HEK293 (cell line): ENCODE data around the gene PDE4D.

Experiments
- BCL11A ChIP-seq: fragments of 450-650 bp; formaldehyde crosslinking; IDR thresholded peaks from 2 replicates; pipeline ENCODE4 v1.5.1; 2016; ENCODE audit warnings: low read depth, missing biosample characterization, missing genetic modification characterization
- PATZ1 ChIP-seq: fragments of 450-650 bp; formaldehyde crosslinking; IDR thresholded peaks from 2 replicates; pipeline ENCODE4 v1.5.1; 2016; ENCODE audit warnings: missing biosample characterization, missing genetic modification characterization
- REST ChIP-seq: fragments of 450-650 bp; formaldehyde crosslinking; IDR thresholded peaks from 2 replicates; pipeline ENCODE4 v1.5.1; 2016; ENCODE audit warnings: missing biosample characterization, missing genetic modification characterization
- ZEB2 ChIP-seq: fragments of 450-650 bp; formaldehyde crosslinking; IDR thresholded peaks from 2 replicates; pipeline ENCODE4 v1.5.1; 2016; ENCODE audit warnings: missing biosample characterization, missing genetic modification characterization
- ZNF24 ChIP-seq: fragments of 450-650 bp; formaldehyde crosslinking; IDR thresholded peaks from 2 replicates; pipeline ENCODE4 v1.5.1; 2016; ENCODE audit warnings: missing biosample characterization, missing genetic modification characterization
- ZNF394 ChIP-seq: fragments of 450-650 bp; formaldehyde crosslinking; IDR thresholded peaks from 2 replicates; pipeline ENCODE4 v1.5.1; 2016; ENCODE audit warnings: missing biosample characterization, missing genetic modification characterization, mild to moderate bottlenecking, moderate library complexity, borderline replicate concordance
- ZNF416 ChIP-seq: fragments of 450-650 bp; formaldehyde crosslinking; IDR thresholded peaks from 2 replicates; pipeline ENCODE4 v1.5.1; 2016; ENCODE audit warnings: missing biosample characterization, missing genetic modification characterization
- ZNF654 ChIP-seq: fragments of 450-650 bp; formaldehyde crosslinking; IDR thresholded peaks from 2 replicates; pipeline ENCODE4 v1.5.1; 2016; ENCODE audit warnings: low read depth, missing biosample characterization, missing genetic modification characterization
- TF ChIP-seq, protein P1 (sequence below): fragments of 450-650 bp; formaldehyde crosslinking; IDR thresholded peaks from 2 replicates; pipeline ENCODE4 v1.5.1; 2016; ENCODE audit warnings: missing biosample characterization, missing genetic modification characterization

- TF ChIP-seq, protein P1, sequence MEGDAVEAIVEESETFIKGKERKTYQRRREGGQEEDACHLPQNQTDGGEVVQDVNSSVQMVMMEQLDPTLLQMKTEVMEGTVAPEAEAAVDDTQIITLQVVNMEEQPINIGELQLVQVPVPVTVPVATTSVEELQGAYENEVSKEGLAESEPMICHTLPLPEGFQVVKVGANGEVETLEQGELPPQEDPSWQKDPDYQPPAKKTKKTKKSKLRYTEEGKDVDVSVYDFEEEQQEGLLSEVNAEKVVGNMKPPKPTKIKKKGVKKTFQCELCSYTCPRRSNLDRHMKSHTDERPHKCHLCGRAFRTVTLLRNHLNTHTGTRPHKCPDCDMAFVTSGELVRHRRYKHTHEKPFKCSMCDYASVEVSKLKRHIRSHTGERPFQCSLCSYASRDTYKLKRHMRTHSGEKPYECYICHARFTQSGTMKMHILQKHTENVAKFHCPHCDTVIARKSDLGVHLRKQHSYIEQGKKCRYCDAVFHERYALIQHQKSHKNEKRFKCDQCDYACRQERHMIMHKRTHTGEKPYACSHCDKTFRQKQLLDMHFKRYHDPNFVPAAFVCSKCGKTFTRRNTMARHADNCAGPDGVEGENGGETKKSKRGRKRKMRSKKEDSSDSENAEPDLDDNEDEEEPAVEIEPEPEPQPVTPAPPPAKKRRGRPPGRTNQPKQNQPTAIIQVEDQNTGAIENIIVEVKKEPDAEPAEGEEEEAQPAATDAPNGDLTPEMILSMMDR (tag by site-specific recombination), result no peak
- no peak for TF ChIP-seq ZNF654 (tag by site-specific recombination)
- no peak for TF ChIP-seq ZEB2 (tag by site-specific recombination)
- no peak for TF ChIP-seq PATZ1 (tag by site-specific recombination)
- TF ChIP-seq BCL11A (tag by site-specific recombination), result no peak
- no peak for TF ChIP-seq ZNF24
- TF ChIP-seq REST (tag by site-specific recombination), result no peak
- TF ChIP-seq ZNF394 (tag by site-specific recombination), result no peak
- no peak for TF ChIP-seq ZNF416 (tag by site-specific recombination)
Measured at GRCh38 chr5:59779453-59779852, 114.1 kb downstream of the PDE4D start.
